Sigmoid colon (tissue), 7 donors: ENCODE results near the gene SBK3. TPM values are rescaled to one million over a fixed set of nuclear protein-coding genes. Genes with fewer than 3 reads are reported as not detected.
A peak's percentile ranks its signal among the peaks of the same experiment; 100 is the strongest.
"Not testable (repeated sequence)": the region's sequence is repeated elsewhere in the genome, so short reads cannot be mapped to it uniquely, and the experiment has no call there.

Source experiments
- DNase-seq: peaks from one replicate; pipeline ENCODE4 v3.0.0-alpha.2; 2019
- H3K27ac ChIP-seq, 4 donors: fragments of 200-600 bp; sonication (generic); one replicate each; pipeline ENCODE4 v1.5.1; 2016 to 2019; ENCODE audit warnings: mild to moderate bottlenecking in 1 of 4
- H3K27me3 ChIP-seq, 3 donors: fragments of 200-600 bp; sonication (generic); one replicate each; pipeline ENCODE4 v1.5.1; 2019; ENCODE audit warnings: mild to moderate bottlenecking in 1 of 3
- H3K36me3 ChIP-seq, 4 donors: fragments of 200-600 bp; sonication (generic); one replicate each; pipeline ENCODE4 v1.5.1; 2016 to 2019
- H3K4me1 ChIP-seq, 4 donors: fragments of 200-600 bp; sonication (generic); one replicate each; pipeline ENCODE4 v1.5.1; 2017 to 2019
- H3K4me3 ChIP-seq, 4 donors: fragments of 200-600 bp; sonication (generic); one replicate each; pipeline ENCODE4 v1.5.1; 2017 to 2019; ENCODE audit warnings: mild to moderate bottlenecking in 2 of 4, moderate library complexity in 1 of 4
- H3K9me3 ChIP-seq, 4 donors: fragments of 200-600 bp in 3 of 4; sonication (generic) in 3 of 4; one replicate each; pipeline versions ENCODE4 v1.5.1 to v1.6.1; 2013 to 2019
- EP300 ChIP-seq, 4 donors: sonication (generic); formaldehyde crosslinking; IDR thresholded peaks; one replicate each; pipeline ENCODE4 v1.6.1; 2017; ENCODE audit warnings: antibody characterized with exemption in 4 of 4
- POLR2A ChIP-seq, 2 donors: fragments of 450-650 bp; IDR thresholded peaks; one replicate each; pipeline ENCODE4 v1.6.1; 2016; ENCODE audit warnings: antibody characterized with exemption in 2 of 2, mild to moderate bottlenecking in 2 of 2, moderate library complexity in 2 of 2
- POLR2AphosphoS5 ChIP-seq, 4 donors: sonication (generic); formaldehyde crosslinking; IDR thresholded peaks; one replicate each; pipeline ENCODE4 v1.6.1; 2017; ENCODE audit warnings: antibody characterized with exemption in 4 of 4
- WGBS, 2 donors: extraction: QIAGEN DNeasy Blood & Tissue Kit; methylation state at CpG; one replicate each; pipeline ENCODE4 v1.1.7; 2013; 5-methylcytosine and 5-hydroxymethylcytosine counted together
- intact Hi-C: fragments of 100-400 bp; cut with DNase I; formaldehyde crosslinking; loops from one replicate; pipeline ENCODE4 v1.15.1; 2023
- polyA plus RNA-seq, 3 donors: library from polyadenylated mRNA; stranded (reverse); fragments of 200-250 nt; gene quantifications; one replicate each; pipeline ENCODE4 v1.2.3, GENCODE V29; 2013
- total RNA-seq, 4 donors: library from RNA; depleted of rRNA; stranded (reverse); fragments of >200 nt; gene quantifications; one replicate each; pipeline ENCODE4 v1.1.0, GENCODE V29; 2016
- TF ChIP-seq, protein P1 (sequence below), 4 experiments: fragments of 450-650 bp in 3 of 4; fragments of 200-600 bp in 1 of 4; IDR thresholded peaks; one replicate each; pipeline ENCODE4 v1.5.1; 2016 to 2019; ENCODE audit warnings: antibody characterized with exemption in 4 of 4, mild to moderate bottlenecking in 3 of 4, moderate library complexity in 2 of 4
- donor health status: healthy with polysubstance abuse.
- donor health status: Bipolar disorder and iron deficiency.
- donor health status: healthy.

Gene SBK3
- total and polyA plus RNA-seq, 7 donors: 0.23 to 0.36 TPM; not detected in 5

DNA sequence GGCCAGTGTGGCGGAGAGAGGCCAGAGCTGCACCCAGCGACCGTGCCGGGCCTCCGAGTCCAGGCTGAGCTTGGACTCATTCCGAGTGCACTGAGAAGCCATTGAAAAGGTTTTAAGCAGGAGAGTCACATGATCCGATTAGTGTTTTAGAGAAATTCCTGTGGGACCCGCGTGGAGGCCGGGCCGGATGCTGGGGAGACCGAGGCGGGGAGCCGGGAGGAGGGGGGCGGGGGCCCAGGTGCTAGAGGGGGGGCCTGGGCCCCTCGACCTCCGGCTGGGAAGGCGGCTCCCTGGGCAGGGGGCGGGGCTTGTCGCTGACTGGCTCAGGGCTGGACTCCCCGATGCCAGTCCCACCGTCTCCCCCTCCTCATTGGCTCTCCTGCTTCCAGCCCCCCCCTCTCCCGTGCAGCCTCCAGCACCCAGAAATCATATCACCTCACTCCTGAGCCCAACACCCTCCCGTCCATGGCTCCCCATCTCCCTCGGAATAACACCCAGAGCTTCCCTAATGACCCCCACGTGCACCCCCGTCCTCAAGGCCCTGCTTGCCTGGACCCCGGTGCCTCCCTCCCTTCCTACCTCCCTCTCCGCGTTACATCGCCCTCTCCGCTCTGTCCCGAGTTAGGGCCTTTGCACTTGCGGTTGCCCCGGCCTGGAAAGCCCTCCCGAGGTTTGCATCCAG is 40.5 kb upstream of the SBK3 start:
- intact Hi-C loops: no loop called here
- 2 to 3% methylated on average over 35 to 36 of the region's 36 CpGs for WGBS, 2 donors
- TF ChIP-seq EP300 (IDR thresholded peaks at IDR 0.05) (no peak), POLR2AphosphoS5 (IDR thresholded peaks at IDR 0.05) (no peak), POLR2A (IDR thresholded peaks at IDR 0.05) (no peak)
- TF ChIP-seq, protein P1, sequence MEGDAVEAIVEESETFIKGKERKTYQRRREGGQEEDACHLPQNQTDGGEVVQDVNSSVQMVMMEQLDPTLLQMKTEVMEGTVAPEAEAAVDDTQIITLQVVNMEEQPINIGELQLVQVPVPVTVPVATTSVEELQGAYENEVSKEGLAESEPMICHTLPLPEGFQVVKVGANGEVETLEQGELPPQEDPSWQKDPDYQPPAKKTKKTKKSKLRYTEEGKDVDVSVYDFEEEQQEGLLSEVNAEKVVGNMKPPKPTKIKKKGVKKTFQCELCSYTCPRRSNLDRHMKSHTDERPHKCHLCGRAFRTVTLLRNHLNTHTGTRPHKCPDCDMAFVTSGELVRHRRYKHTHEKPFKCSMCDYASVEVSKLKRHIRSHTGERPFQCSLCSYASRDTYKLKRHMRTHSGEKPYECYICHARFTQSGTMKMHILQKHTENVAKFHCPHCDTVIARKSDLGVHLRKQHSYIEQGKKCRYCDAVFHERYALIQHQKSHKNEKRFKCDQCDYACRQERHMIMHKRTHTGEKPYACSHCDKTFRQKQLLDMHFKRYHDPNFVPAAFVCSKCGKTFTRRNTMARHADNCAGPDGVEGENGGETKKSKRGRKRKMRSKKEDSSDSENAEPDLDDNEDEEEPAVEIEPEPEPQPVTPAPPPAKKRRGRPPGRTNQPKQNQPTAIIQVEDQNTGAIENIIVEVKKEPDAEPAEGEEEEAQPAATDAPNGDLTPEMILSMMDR (IDR thresholded peaks at IDR 0.05): no peak
- H3K4me3 ChIP-seq: peak overlapping the region; percentile 13 to 42 (median 34)
- H3K9me3 ChIP-seq: no peaks in the 10 kb centered on the region
- H3K27me3 ChIP-seq: no peaks in the 10 kb centered on the region
- DNase-seq: peak; percentile 89
- peaks cover 0 to 44% (median 39%) of the 10 kb centered on the region in 4 donors for H3K4me1 ChIP-seq
- H3K27ac ChIP-seq: peak overlapping the region; percentile 54 to 66 (median 61)
- no peaks in the 10 kb centered on the region for H3K36me3 ChIP-seq

DNA sequence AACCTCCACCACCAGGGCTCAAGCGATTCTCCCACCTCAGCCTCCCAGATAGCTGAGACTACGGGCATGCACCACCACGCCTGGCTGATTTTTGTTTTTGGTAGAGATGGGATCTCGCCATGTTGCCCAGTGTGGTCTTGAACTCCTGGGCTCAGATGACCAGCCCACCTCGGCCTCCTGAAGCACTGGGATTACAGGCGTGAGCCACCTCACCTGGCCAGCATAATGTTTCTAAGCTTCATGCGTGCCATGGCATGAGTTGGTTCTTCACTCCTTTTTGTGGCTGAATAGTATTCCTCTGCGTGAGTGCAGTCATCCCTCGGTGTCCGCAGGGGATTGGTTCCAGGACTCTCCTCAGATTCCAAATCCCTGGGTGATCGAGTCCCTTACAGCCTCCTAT is 39.5 kb upstream of the SBK3 start:
- no peaks in the 10 kb centered on the region for H3K36me3 ChIP-seq
- no peak for TF ChIP-seq POLR2A (IDR thresholded peaks at IDR 0.05)
- TF ChIP-seq, protein P1 (IDR thresholded peaks at IDR 0.05): no peak
- TF ChIP-seq POLR2AphosphoS5 (IDR thresholded peaks at IDR 0.05): no peak
- no peak for TF ChIP-seq EP300 (IDR thresholded peaks at IDR 0.05)
- 93 to 94% methylated on average over 11 of the region's 11 CpGs for WGBS, 2 donors
- no peak for DNase-seq
- H3K27me3 ChIP-seq: no peaks in the 10 kb centered on the region
- H3K27ac ChIP-seq: no peak overlapping the region
- no peaks in the 10 kb centered on the region for H3K9me3 ChIP-seq
- H3K4me1 ChIP-seq: peaks cover 0 to 46% (median 42%) of the 10 kb centered on the region in 4 donors
- intact Hi-C loops: no loop called here
- no peak overlapping the region for H3K4me3 ChIP-seq

DNA sequence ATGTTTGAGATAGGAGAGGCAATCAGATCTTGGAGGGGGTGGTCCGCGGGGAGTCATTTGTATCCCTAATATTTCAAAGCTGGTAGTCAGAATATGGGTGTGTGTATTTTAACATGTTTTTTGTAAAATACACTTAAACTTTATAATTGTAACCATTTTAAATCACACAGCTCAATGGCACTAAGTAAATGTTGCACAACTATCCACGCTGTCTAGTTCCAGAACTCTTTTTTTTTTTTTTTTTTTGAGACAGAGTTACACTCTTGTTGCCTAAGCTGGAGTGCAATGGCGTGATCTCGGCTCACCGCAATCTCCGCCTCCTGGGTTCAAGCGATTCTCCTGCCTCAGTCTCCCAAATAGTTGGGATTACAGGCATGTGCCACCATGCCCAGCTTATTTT is 38.6 kb upstream of the SBK3 start:
- WGBS, 2 donors: 87 to 90% methylated on average over 8 of the region's 8 CpGs
- intact Hi-C loops, H3K27me3 ChIP-seq, H3K9me3 ChIP-seq, H3K27ac ChIP-seq, DNase-seq, H3K4me3 ChIP-seq, H3K36me3 ChIP-seq: not testable (repeated sequence)
- H3K4me1 ChIP-seq: peaks cover 0 to 53% (median 45%) of the 10 kb centered on the region in 4 donors

DNA sequence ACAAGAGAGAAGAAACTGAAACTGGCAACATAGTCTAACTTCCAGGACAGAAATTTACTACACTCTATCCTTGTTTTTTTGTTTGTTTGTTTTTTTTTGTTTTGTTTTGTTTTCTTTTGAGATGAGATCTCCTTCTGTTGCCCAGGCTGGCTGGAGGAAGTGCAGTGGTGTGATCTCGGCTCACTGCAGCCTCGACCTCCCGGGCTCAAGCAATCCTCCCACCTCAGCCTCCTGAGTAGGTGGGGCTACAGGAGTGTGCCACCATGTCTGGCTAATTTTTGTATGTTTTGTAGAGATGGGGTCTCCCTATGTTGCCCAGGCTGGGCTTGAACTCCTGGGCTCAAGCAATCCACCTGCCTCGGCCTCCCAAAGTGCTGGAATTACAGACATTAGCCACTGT is 36.9 kb upstream of the SBK3 start:
- H3K4me3 ChIP-seq, H3K9me3 ChIP-seq, DNase-seq, intact Hi-C loops, H3K27me3 ChIP-seq: not testable (repeated sequence)
- H3K36me3 ChIP-seq: peaks cover 0 to 20% (median 16%) of the 10 kb centered on the region in 4 donors
- WGBS, 2 donors: 62 to 73% methylated on average over 4 of the region's 4 CpGs
- peak overlapping the region in 1 of 4 donors; percentile 12 for H3K27ac ChIP-seq
- peaks cover 0 to 47% (median 38%) of the 10 kb centered on the region in 4 donors for H3K4me1 ChIP-seq

DNA sequence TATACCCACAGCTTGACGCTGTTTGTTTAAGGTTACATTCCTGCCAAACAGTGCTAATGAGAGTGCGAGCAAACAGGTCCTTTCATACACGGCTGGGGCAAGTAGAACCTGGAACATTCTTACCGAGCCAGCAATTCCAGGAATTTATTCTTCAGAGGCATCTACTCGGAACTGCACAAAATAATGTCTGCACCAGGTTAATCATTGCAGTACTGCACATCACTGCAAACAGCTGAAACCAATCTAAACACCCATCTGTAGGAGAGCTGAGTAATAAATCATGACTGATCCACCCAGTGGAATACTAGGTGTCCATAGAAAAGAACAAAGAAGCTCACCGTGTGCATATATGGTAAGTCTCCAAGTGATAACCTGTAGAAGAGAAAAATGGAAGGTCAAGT is 36.5 kb upstream of the SBK3 start:
- Histone ChIP-seq H3K36me3 (peaks cover 0 to 23% (median 19%) of the 10 kb centered on the region in 4 donors), H3K9me3 (no peaks in the 10 kb centered on the region), H3K27ac (peak overlapping the region in 1 of 4 donors; percentile 91), H3K4me3 (no peak overlapping the region), H3K27me3 (no peaks in the 10 kb centered on the region), H3K4me1 (peaks cover 0 to 42% (median 34%) of the 10 kb centered on the region in 4 donors)
- intact Hi-C loops: loop anchor here (1.0 to 2.0 kb wide), 2 partner anchors 53 to 65 kb away; no protein-coding TSS in a partner anchor
- no peak for DNase-seq
- TF ChIP-seq POLR2A (IDR thresholded peaks at IDR 0.05) (no peak), POLR2AphosphoS5 (IDR thresholded peaks at IDR 0.05) (no peak), EP300 (IDR thresholded peaks at IDR 0.05) (no peak)
- TF ChIP-seq, protein P1 (IDR thresholded peaks at IDR 0.05): no peak
- 8 to 42% methylated on average over 6 of the region's 6 CpGs for WGBS, 2 donors
